ENCODE data around the gene KCTD3. TPM values are rescaled to one million over a fixed set of nuclear protein-coding genes. Genes with fewer than 3 reads are reported as not detected.

KCTD3 gene
- total RNA-seq, 1 experiment from 2014 or later: 52.8 TPM

- Histone ChIP-seq H3F3A (ENCODE audit: low read length, unreplicated experiment) (no peaks in the 10 kb centered on the region), H3K27ac (ENCODE audit: low read length) (peak overlapping the region; percentile 9), H3K27me3 (ENCODE audit: low read length) (no peaks in the 10 kb centered on the region), H2AFZ (ENCODE audit: low read length) (no peak overlapping the region), H3K36me3 (ENCODE audit: low read depth, low read length) (peaks cover 19% of the 10 kb centered on the region), H3K9me3 (ENCODE audit: low read length) (no peaks in the 10 kb centered on the region), H4K20me1 (ENCODE audit: low read length) (no peaks in the 10 kb centered on the region), H3K9ac (ENCODE audit: low read length) (no peak overlapping the region), H3K9me2 (replicated peaks; ENCODE audit: low read length) (no peaks in the 10 kb centered on the region), H3K4me1 (ENCODE audit: insufficient read depth, low read length) (peaks cover 25% of the 10 kb centered on the region), H3K4me2 (ENCODE audit: low read length) (peak overlapping the region; percentile 31; the same call in 1 of the 2 replicates), H3K79me2 (ENCODE audit: low read length) (no peaks in the 10 kb centered on the region), H3K4me3 (ENCODE audit: low read length) (no peak overlapping the region)
- CTCF ChIA-PET: no interaction called here
- TF ChIP-seq, protein P1, sequence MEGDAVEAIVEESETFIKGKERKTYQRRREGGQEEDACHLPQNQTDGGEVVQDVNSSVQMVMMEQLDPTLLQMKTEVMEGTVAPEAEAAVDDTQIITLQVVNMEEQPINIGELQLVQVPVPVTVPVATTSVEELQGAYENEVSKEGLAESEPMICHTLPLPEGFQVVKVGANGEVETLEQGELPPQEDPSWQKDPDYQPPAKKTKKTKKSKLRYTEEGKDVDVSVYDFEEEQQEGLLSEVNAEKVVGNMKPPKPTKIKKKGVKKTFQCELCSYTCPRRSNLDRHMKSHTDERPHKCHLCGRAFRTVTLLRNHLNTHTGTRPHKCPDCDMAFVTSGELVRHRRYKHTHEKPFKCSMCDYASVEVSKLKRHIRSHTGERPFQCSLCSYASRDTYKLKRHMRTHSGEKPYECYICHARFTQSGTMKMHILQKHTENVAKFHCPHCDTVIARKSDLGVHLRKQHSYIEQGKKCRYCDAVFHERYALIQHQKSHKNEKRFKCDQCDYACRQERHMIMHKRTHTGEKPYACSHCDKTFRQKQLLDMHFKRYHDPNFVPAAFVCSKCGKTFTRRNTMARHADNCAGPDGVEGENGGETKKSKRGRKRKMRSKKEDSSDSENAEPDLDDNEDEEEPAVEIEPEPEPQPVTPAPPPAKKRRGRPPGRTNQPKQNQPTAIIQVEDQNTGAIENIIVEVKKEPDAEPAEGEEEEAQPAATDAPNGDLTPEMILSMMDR (conservative IDR thresholded peaks at IDR 0.05; ENCODE audit: low read depth, low read length): no peak
- no peak for TF ChIP-seq EZH2phosphoT487 (IDR thresholded peaks at IDR 0.05; ENCODE audit: borderline replicate concordance, low read length)
- TF ChIP-seq EZH2 (IDR thresholded peaks at IDR 0.05; ENCODE audit: low read length, unreplicated experiment): no peak
- no TSS peak for BruUV-seq (replicated peaks)
- DNase-seq (peak; percentile 73), ATAC-seq (peak; percentile 41)
- POLR2A ChIA-PET (ENCODE audit: unreplicated experiment): interaction anchor here (0.6 kb wide), 1 partner anchor 1313 kb away, joined by 3 read pairs; no protein-coding TSS in a partner anchor
- intact Hi-C loops (cut with micrococcal nuclease): loop anchor here (2.0 to 10.0 kb wide), 2 partner anchors 19 to 315 kb away; no protein-coding TSS in a partner anchor
Measured at GRCh38 chr1:215589650-215590435, 22.7 kb downstream of the KCTD3 start.

GRCh38 chr1:215590779-215591491 is 23.8 kb downstream of the KCTD3 start:
- Histone ChIP-seq H3K27me3 (ENCODE audit: low read length) (no peaks in the 10 kb centered on the region), H2AFZ (ENCODE audit: low read length) (no peak overlapping the region), H3K9me3 (ENCODE audit: low read length) (no peaks in the 10 kb centered on the region), H3K4me2 (ENCODE audit: low read length) (peak overlapping the region; percentile 31), H3K36me3 (ENCODE audit: low read depth, low read length) (peaks cover 27% of the 10 kb centered on the region), H3K27ac (ENCODE audit: low read length) (peak overlapping the region; percentile 9), H3F3A (ENCODE audit: low read length, unreplicated experiment) (no peaks in the 10 kb centered on the region), H4K20me1 (ENCODE audit: low read length) (no peaks in the 10 kb centered on the region), H3K9me2 (replicated peaks; ENCODE audit: low read length) (no peaks in the 10 kb centered on the region), H3K79me2 (ENCODE audit: low read length) (no peaks in the 10 kb centered on the region), H3K4me1 (ENCODE audit: insufficient read depth, low read length) (peaks cover 35% of the 10 kb centered on the region), H3K9ac (ENCODE audit: low read length) (no peak overlapping the region), H3K4me3 (ENCODE audit: low read length) (no peak overlapping the region)
- ChIA-PET POLR2A (ENCODE audit: unreplicated experiment) (no interaction called here), CTCF (interaction anchor here (0.5 to 0.6 kb wide), 2 partner anchors 91 to 997 kb away, joined by 3 read pairs; no protein-coding TSS in a partner anchor)
- TF ChIP-seq, protein P1 (conservative IDR thresholded peaks at IDR 0.05; ENCODE audit: low read depth, low read length): no peak
- TF ChIP-seq EZH2 (IDR thresholded peaks at IDR 0.05; ENCODE audit: low read length, unreplicated experiment): no peak
- TF ChIP-seq EZH2phosphoT487 (IDR thresholded peaks at IDR 0.05; ENCODE audit: borderline replicate concordance, low read length): no peak
- ATAC-seq (peak; percentile 30), DNase-seq (peak; percentile 55)
- intact Hi-C loops (cut with micrococcal nuclease): loop anchor here (10.0 kb wide), 1 partner anchor 316 kb away; no protein-coding TSS in a partner anchor
- no TSS peak for BruUV-seq (replicated peaks)

All from PC-3 (cell line).